ENCODE measurements around the gene LGALS7.
"Not testable (repeated sequence)": the region's sequence is repeated elsewhere in the genome, so short reads cannot be mapped to it uniquely, and the experiment has no call there.

The LGALS7 gene

GRCh38 chr19:38812009-38812840 is 38.9 kb upstream of the LGALS7 start:
- no peak for FAIRE-seq
- DNase-seq (ENCODE audit: insufficient read length, low spot score) = no peak
- TF ChIP-seq PAX5 (IDR thresholded peaks at IDR 0.05; ENCODE audit: insufficient read depth, low read length, severe bottlenecking) (no peak), SPI1 (IDR thresholded peaks at IDR 0.05; ENCODE audit: low read depth, low read length) (no peak), TAF1 (IDR thresholded peaks at IDR 0.05; ENCODE audit: low read depth, low read length) (no peak), POLR2AphosphoS5 (IDR thresholded peaks at IDR 0.05; ENCODE audit: low read depth, low read length) (no peak), POLR2A (IDR thresholded peaks at IDR 0.05; ENCODE audit: low read depth, low read length) (no peak), POU2F2 (IDR thresholded peaks at IDR 0.05; ENCODE audit: low read depth, low read length) (no peak)

DNA sequence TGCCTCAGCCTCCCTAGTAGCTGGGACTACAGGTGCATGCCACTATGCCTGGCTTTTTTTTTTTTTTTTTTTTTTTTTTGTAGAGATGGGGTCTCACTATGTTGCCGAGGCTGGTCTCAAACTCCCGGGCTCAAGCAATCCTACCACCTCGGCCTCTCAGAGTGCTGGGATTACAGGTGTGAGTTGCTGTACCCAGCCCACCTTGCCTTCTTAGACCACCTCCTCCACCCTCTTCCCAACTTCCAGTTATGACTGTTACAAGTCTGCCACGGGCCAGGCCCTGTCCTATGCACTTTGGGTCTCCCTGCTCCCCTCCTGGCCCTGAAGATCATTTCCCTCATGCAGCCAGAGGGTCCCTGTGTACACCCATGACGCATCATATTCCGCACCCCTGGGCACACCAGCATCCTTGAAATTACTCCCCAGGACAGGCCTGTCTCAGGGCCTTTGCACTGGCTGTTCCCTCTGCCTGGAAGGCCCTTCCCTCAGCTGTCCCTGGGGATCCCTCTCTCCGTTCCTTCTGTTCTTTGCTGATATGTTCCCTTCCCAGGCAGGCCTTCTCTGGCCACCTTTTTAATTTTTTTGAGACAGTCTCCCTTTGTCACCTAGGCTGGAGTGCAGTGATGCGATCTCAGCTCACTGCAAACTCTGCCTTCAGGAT is 36.4 kb upstream of the LGALS7 start:
- DNase-seq (ENCODE audit: insufficient read length, low spot score) (no peak), FAIRE-seq (no peak)
- no peak for TF ChIP-seq POU2F2 (IDR thresholded peaks at IDR 0.05; ENCODE audit: low read depth, low read length)
- no peak for TF ChIP-seq TAF1 (IDR thresholded peaks at IDR 0.05; ENCODE audit: low read depth, low read length)
- TF ChIP-seq POLR2AphosphoS5 (IDR thresholded peaks at IDR 0.05; ENCODE audit: low read depth, low read length) = no peak
- no peak for TF ChIP-seq SPI1 (IDR thresholded peaks at IDR 0.05; ENCODE audit: low read depth, low read length)
- no peak for TF ChIP-seq POLR2A (IDR thresholded peaks at IDR 0.05; ENCODE audit: low read depth, low read length)
- TF ChIP-seq PAX5 (IDR thresholded peaks at IDR 0.05; ENCODE audit: insufficient read depth, low read length, severe bottlenecking) = no peak

- FAIRE-seq (no peak), DNase-seq (ENCODE audit: insufficient read length, low spot score) (no peak)
- TF ChIP-seq POU2F2 (IDR thresholded peaks at IDR 0.05; ENCODE audit: low read depth, low read length) = no peak
Observed at GRCh38 chr19:38808741-38809140, 35.4 kb upstream of the LGALS7 start.

DNA sequence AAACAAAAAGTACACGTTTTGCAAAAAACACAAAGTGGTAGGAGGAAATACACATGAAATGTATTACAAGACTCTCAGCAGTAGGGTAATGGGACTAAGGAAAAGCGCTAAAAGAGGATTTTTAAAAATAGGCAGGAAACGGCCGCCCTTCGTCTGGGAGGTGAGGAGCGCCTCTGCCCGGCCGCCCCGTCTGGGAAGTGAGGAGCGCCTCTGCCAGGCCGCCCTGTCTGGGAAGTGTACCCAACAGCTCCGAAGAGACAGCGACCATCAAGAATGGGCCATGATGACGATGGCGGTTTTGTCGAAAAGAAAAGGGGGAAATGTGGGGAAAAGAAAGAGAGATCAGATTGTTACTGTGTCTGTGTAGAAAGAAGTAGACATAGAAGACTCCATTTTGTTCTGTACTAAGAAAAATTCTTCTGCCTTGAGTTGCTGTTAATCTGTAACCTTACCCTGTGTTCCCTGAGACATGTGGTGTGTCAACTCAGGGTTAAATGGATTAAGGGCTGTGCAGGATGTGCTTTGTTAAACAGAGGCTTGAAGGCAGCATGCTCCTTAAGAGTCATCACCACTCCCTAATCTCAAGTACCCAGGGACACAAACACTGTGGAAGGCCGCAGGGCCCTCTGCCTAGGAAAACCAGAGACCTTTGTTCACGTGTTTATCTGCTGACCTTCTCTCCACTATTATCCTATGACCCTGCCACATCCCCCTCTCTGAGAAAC is 34.2 kb upstream of the LGALS7 start:
- not testable (repeated sequence) for DNase-seq (ENCODE audit: insufficient read length, low spot score); FAIRE-seq

DNA sequence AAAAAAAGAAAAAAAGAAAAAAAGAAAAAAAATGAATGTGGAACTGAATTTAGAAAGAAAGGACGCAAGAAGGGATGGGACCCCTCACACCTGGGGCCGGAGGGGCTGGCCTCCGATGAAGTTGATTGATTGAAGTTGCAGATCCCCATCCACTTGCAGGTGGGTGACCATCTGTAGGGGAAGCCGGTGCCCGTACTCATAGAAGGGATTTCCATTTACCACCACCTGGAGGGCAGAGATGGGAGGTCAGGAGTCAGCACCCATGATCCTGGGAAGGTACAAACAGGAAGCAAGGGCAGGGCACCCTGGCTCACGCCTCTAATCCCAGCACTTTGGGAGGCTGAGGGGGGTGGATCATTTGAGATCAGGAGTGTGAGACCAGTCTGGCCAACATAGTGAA is 33.1 kb upstream of the LGALS7 start:
- TF ChIP-seq POU2F2 (IDR thresholded peaks at IDR 0.05; ENCODE audit: low read depth, low read length) (no peak), TAF1 (IDR thresholded peaks at IDR 0.05; ENCODE audit: low read depth, low read length) (no peak), SPI1 (IDR thresholded peaks at IDR 0.05; ENCODE audit: low read depth, low read length) (no peak), POLR2AphosphoS5 (IDR thresholded peaks at IDR 0.05; ENCODE audit: low read depth, low read length) (no peak), POLR2A (IDR thresholded peaks at IDR 0.05; ENCODE audit: low read depth, low read length) (no peak), PAX5 (IDR thresholded peaks at IDR 0.05; ENCODE audit: insufficient read depth, low read length, severe bottlenecking) (no peak)
- FAIRE-seq = no peak

DNA sequence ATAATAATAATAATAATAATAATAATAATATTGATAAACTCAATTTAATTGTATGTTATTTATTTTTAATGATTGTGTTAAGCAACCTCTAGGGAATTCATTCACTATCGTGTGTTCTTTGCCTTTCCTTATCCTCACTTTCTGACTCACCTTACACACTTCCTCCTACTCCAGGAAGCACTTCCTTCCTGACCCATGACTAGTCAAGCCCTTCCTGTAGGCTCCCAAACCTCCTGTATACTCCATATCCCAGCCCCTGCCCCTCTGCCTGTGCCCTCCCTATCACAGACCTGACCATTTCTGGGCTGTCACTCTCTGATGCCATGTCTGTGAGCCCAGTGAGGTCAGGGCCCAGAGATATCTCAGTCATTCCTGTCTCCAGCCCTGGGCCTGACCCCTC is 31.9 kb upstream of the LGALS7 start:
- no peak for FAIRE-seq
- no peak for DNase-seq (ENCODE audit: insufficient read length, low spot score)
- TF ChIP-seq PAX5 (IDR thresholded peaks at IDR 0.05; ENCODE audit: insufficient read depth, low read length, severe bottlenecking) = no peak
- TF ChIP-seq TAF1 (IDR thresholded peaks at IDR 0.05; ENCODE audit: low read depth, low read length) = no peak
- 0 out of 2 replicates have a peak, but pooled peaks have one; percentile 7 for TF ChIP-seq SPI1 (IDR thresholded peaks at IDR 0.05; ENCODE audit: low read depth, low read length)

More for the DNA sequence above, 33.1 kb upstream of the LGALS7 start:
- DNase-seq (ENCODE audit: insufficient read length, low spot score) = no peak

DNA sequence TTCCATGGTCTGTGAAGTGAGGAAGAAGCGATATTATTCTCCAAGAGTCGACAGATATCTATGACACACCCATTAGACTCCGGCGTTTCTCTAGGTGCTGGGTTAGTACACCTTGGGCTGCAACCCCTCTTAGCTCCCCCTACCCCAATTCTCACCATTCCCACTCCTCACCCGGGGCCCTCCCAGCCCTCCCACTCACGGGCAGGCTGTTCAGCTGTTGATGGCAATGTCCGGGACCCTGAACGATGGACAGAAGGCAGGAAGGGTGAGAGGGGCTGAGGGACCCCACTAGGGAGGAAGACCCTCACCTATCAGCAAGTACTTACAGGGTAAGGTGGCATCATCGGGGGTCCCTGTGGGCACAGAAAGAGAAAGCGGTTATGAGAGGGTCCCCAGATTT is 30.2 kb upstream of the LGALS7 start:
- FAIRE-seq = no peak

DNA sequence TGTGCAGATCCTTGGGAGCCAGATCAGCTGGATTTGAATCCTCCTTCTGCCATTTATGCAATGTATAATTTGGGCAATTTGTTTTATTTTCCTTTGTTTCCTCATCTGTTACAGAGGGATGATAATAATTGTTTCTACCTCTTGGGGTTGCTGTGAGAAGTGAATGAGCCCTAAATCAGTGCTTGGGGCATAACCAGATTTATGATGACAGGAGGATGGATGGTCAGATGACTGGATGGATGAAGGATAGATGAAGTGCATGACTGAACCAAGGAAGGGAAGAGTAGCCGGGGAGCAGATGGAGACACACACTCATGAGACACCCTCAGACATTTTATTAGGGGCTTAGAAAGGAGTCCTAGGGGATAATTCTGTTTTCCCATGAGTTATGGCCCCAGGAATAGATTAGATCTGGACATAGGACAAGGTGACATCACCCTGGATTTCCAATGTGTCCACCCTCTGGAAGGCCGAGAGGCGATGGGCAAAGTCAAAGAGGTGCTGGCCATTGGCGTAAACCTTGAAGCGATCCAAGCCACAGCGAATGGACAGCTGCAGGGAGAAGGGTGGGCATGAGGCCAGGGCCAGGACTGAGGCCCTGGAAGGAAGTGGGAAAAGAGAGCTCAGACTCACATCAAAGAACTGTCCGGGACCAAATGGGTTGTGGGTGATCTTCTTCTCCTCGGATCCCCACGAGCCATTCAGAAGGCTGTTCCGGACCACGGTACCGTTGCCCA is 28.2 kb upstream of the LGALS7 start:
- DNase-seq (ENCODE audit: insufficient read length, low spot score) (no peak), FAIRE-seq (no peak)
- TF ChIP-seq POU2F2 (IDR thresholded peaks at IDR 0.05; ENCODE audit: low read depth, low read length) (no peak), POLR2AphosphoS5 (IDR thresholded peaks at IDR 0.05; ENCODE audit: low read depth, low read length) (no peak), POLR2A (IDR thresholded peaks at IDR 0.05; ENCODE audit: low read depth, low read length) (no peak), SPI1 (IDR thresholded peaks at IDR 0.05; ENCODE audit: low read depth, low read length) (no peak), PAX5 (IDR thresholded peaks at IDR 0.05; ENCODE audit: insufficient read depth, low read length, severe bottlenecking) (no peak), TAF1 (IDR thresholded peaks at IDR 0.05; ENCODE audit: low read depth, low read length) (no peak)

More for the DNA sequence above, 30.2 kb upstream of the LGALS7 start:
- DNase-seq (ENCODE audit: insufficient read length, low spot score) = no peak
- no peak for TF ChIP-seq TAF1 (IDR thresholded peaks at IDR 0.05; ENCODE audit: low read depth, low read length)
- TF ChIP-seq PAX5 (IDR thresholded peaks at IDR 0.05; ENCODE audit: insufficient read depth, low read length, severe bottlenecking) = no peak
- no peak for TF ChIP-seq POU2F2 (IDR thresholded peaks at IDR 0.05; ENCODE audit: low read depth, low read length)
- no peak for TF ChIP-seq POLR2AphosphoS5 (IDR thresholded peaks at IDR 0.05; ENCODE audit: low read depth, low read length)

- TF ChIP-seq PAX5 (IDR thresholded peaks at IDR 0.05; ENCODE audit: insufficient read depth, low read length, severe bottlenecking) (no peak), POU2F2 (IDR thresholded peaks at IDR 0.05; ENCODE audit: low read depth, low read length) (no peak), POLR2A (IDR thresholded peaks at IDR 0.05; ENCODE audit: low read depth, low read length) (no peak), POLR2AphosphoS5 (IDR thresholded peaks at IDR 0.05; ENCODE audit: low read depth, low read length) (no peak), SPI1 (IDR thresholded peaks at IDR 0.05; ENCODE audit: low read depth, low read length) (no peak), TAF1 (IDR thresholded peaks at IDR 0.05; ENCODE audit: low read depth, low read length) (no peak)
- DNase-seq (ENCODE audit: insufficient read length, low spot score) = no peak
- FAIRE-seq = no peak
Observed at GRCh38 chr19:38800577-38801347, 27.4 kb upstream of the LGALS7 start.

Data from GM12891 (cell line).